ENCODE measurements around the gene BMPR1B. TPM values are rescaled to one million over a fixed set of nuclear protein-coding genes. Genes with fewer than 3 reads are reported as not detected.

Gene BMPR1B
- total and polyA plus RNA-seq, 9 of the 15 experiments (the other 6 are each of a cell fraction or from before 2014, with no cell fraction given) = 0.01 TPM; not detected in 8

DNA sequence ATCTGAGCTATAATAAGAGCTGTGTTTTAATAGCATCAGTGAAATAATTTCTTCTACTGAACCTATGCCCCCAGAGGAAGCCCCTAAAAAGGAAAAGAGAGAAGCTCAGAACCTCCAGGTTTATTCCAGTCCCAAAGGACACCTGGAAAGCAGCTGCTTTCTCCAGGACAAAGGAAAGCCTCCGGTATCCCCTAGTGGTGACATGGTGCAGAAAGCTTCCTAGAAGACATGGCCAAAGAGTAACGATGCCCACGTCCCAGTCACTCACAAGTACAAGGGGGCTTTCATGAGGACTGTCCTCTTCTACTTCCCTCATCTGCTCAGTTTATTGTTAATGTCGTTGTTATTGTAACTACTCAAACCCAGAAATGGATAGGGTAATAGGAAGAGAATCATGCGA lies 447.1 kb downstream of the BMPR1B start:
- Histone ChIP-seq H4K20me1 (replicated peaks; ENCODE audit: control insufficient read depth, insufficient read depth, low read length) (no peaks in the 10 kb centered on the region), H3K4me2 (ENCODE audit: insufficient read depth, low read length) (no peak overlapping the region), H3K4me3 (no peak overlapping the region), H2AFZ (ENCODE audit: low read depth, low read length) (no peak overlapping the region; the same call in 1 of the 2 replicates), H3K27ac (ENCODE audit: extremely low read depth, low read depth, low read length) (no peak overlapping the region), H3K9me1 (ENCODE audit: control insufficient read depth, insufficient read depth, low read length) (no peaks in the 10 kb centered on the region), H3K27me3 (ENCODE audit: control insufficient read depth in 2 of 2, insufficient read depth in 2 of 2, low read length in 2 of 2) (peaks cover 0 to 9% of the 10 kb centered on the region in 2 experiments; a peak in 1 of 5 replicates), H3K9ac (ENCODE audit: insufficient read depth in 1 of 2, low read depth in 2 of 2, low read length in 2 of 2) (no peak overlapping the region), H3K4me1 (replicated peaks in 1 of 2; ENCODE audit: control insufficient read depth in 2 of 2, insufficient read depth in 2 of 2, low read length in 2 of 2) (no peaks in the 10 kb centered on the region; a peak in 1 of 5 replicates), H3K9me3 (replicated peaks; ENCODE audit: control insufficient read depth, insufficient read depth, low read depth, low read length) (no peaks in the 10 kb centered on the region), H3K36me3 (ENCODE audit: control insufficient read depth, insufficient read depth, low read length) (no peaks in the 10 kb centered on the region), H3K79me2 (ENCODE audit: control insufficient read depth, insufficient read depth, low read length) (no peaks in the 10 kb centered on the region)
- FAIRE-seq = no peak
- ChIA-PET POLR2A (interaction anchor here (1.4 kb wide), 1 partner anchor 9 kb away, joined by 4 read pairs; no protein-coding TSS in a partner anchor), CTCF (ENCODE audit: low intra/inter-chr PET ratio) (no interaction called here)
- BruUV-seq (replicated peaks) = no TSS peak
- intact Hi-C loops (cut with micrococcal nuclease) (no loop called here), in situ Hi-C loops (cut with MboI) (no loop called here)
- peak in 2 of 4 experiments; percentile 22 for DNase-seq (ENCODE audit: extremely low read depth in 1 of 4, low spot score in 3 of 4)
- ATAC-seq = peak; percentile 83
- 19% methylated on average over 5 of the region's 5 CpGs for WGBS (ENCODE audit: insufficient coverage, low coverage, missing lambda C conversion rate)
- TF ChIP-seq RAD21 (CRISPR knock-in tag; conservative IDR thresholded peaks at IDR 0.05 in 1 of 2, IDR thresholded peaks at IDR 0.05 in 1 of 2) (peak in 1 of 2 experiments; percentile 29; a peak in 1 of 4 replicates), GATA2 (CRISPR knock-in tag; IDR thresholded peaks at IDR 0.05) (no peak), RFX1 (IDR thresholded peaks at IDR 0.05) (no peak), SNIP1 (IDR thresholded peaks at IDR 0.05; ENCODE audit: low read depth) (no peak)
- TF ChIP-seq, protein P1, sequence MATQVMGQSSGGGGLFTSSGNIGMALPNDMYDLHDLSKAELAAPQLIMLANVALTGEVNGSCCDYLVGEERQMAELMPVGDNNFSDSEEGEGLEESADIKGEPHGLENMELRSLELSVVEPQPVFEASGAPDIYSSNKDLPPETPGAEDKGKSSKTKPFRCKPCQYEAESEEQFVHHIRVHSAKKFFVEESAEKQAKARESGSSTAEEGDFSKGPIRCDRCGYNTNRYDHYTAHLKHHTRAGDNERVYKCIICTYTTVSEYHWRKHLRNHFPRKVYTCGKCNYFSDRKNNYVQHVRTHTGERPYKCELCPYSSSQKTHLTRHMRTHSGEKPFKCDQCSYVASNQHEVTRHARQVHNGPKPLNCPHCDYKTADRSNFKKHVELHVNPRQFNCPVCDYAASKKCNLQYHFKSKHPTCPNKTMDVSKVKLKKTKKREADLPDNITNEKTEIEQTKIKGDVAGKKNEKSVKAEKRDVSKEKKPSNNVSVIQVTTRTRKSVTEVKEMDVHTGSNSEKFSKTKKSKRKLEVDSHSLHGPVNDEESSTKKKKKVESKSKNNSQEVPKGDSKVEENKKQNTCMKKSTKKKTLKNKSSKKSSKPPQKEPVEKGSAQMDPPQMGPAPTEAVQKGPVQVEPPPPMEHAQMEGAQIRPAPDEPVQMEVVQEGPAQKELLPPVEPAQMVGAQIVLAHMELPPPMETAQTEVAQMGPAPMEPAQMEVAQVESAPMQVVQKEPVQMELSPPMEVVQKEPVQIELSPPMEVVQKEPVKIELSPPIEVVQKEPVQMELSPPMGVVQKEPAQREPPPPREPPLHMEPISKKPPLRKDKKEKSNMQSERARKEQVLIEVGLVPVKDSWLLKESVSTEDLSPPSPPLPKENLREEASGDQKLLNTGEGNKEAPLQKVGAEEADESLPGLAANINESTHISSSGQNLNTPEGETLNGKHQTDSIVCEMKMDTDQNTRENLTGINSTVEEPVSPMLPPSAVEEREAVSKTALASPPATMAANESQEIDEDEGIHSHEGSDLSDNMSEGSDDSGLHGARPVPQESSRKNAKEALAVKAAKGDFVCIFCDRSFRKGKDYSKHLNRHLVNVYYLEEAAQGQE (IDR thresholded peaks at IDR 0.05; ENCODE audit: borderline replicate concordance) = peak; percentile 13; the same call in 1 of the 2 replicates
- TF ChIP-seq, protein P1 (CRISPR knock-in tag; IDR thresholded peaks at IDR 0.05; ENCODE audit: low read depth) = no peak
- TF ChIP-seq, protein P2, sequence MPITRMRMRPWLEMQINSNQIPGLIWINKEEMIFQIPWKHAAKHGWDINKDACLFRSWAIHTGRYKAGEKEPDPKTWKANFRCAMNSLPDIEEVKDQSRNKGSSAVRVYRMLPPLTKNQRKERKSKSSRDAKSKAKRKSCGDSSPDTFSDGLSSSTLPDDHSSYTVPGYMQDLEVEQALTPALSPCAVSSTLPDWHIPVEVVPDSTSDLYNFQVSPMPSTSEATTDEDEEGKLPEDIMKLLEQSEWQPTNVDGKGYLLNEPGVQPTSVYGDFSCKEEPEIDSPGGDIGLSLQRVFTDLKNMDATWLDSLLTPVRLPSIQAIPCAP (CRISPR knock-in tag; IDR thresholded peaks at IDR 0.05; ENCODE audit: borderline replicate concordance) = no peak
- TF ChIP-seq, protein P3, sequence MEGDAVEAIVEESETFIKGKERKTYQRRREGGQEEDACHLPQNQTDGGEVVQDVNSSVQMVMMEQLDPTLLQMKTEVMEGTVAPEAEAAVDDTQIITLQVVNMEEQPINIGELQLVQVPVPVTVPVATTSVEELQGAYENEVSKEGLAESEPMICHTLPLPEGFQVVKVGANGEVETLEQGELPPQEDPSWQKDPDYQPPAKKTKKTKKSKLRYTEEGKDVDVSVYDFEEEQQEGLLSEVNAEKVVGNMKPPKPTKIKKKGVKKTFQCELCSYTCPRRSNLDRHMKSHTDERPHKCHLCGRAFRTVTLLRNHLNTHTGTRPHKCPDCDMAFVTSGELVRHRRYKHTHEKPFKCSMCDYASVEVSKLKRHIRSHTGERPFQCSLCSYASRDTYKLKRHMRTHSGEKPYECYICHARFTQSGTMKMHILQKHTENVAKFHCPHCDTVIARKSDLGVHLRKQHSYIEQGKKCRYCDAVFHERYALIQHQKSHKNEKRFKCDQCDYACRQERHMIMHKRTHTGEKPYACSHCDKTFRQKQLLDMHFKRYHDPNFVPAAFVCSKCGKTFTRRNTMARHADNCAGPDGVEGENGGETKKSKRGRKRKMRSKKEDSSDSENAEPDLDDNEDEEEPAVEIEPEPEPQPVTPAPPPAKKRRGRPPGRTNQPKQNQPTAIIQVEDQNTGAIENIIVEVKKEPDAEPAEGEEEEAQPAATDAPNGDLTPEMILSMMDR (IDR thresholded peaks at IDR 0.05 in 2 of 3, conservative IDR thresholded peaks at IDR 0.05 in 1 of 3; ENCODE audit: insufficient read depth in 2 of 3, low read depth in 1 of 3, low read length in 3 of 3) = peak; percentile 39 to 56 (median 45)
